Neural cell (in vitro differentiated cells): ENCODE data around the gene NUDT3. TPM values are rescaled to one million over a fixed set of nuclear protein-coding genes. Genes with fewer than 3 reads are reported as not detected.

Experiments
- H2AFZ ChIP-seq: fragments of 200-600, 300-800 bp; sonication (generic), shearing (Covaris generic); 2 replicates; pipeline ENCODE4 v1.6.0; 2014; ENCODE audit warnings: low read depth, mild to moderate bottlenecking, antibody characterized with exemption, low read length, moderate library complexity
- H3F3A ChIP-seq: fragments of 200-600 bp; shearing (Covaris generic); 2 replicates; pipeline ENCODE4 v1.6.1; 2016; ENCODE audit warnings: mild to moderate bottlenecking, moderate library complexity, mixed read lengths, antibody characterized with exemption, low read length; ENCODE audit not compliant: insufficient read depth, poor library complexity, severe bottlenecking
- H3K27ac ChIP-seq: fragments of 200-600, 300-800 bp; sonication (generic), shearing (Covaris generic); 2 replicates; pipeline ENCODE4 v1.5.1; 2014; ENCODE audit warnings: mild to moderate bottlenecking, low read length, moderate library complexity
- H3K27me3 ChIP-seq: fragments of 300-800, 200-600 bp; sonication (generic), shearing (Covaris generic); 2 replicates; pipeline ENCODE4 v1.6.0; 2014; ENCODE audit warnings: mild to moderate bottlenecking, low read depth, low read length, moderate library complexity; ENCODE audit not compliant: insufficient read depth
- H3K36me3 ChIP-seq: fragments of 300-800, 200-600 bp; sonication (generic), shearing (Covaris generic); 2 replicates; pipeline ENCODE4 v1.5.1; 2014; ENCODE audit warnings: mild to moderate bottlenecking, antibody characterized with exemption, low read length, moderate library complexity; ENCODE audit not compliant: insufficient read depth
- H3K4me2 ChIP-seq: fragments of 300-800, 200-600 bp; sonication (generic), shearing (Covaris generic); 2 replicates; pipeline ENCODE4 v1.6.0; 2014; ENCODE audit warnings: mild to moderate bottlenecking, low read length
- H3K4me3 ChIP-seq: fragments of 300-800, 200-600 bp; sonication (generic), shearing (Covaris generic); 2 replicates; pipeline ENCODE4 v1.5.1; 2014; ENCODE audit warnings: mild to moderate bottlenecking, low read length, moderate library complexity
- H3K79me2 ChIP-seq: fragments of 200-600 bp; shearing (Covaris generic); replicated peaks from 2 replicates; pipeline ENCODE4 v1.6.0; 2014; ENCODE audit warnings: mild to moderate bottlenecking, low read length, moderate library complexity; ENCODE audit not compliant: insufficient read depth
- H3K9ac ChIP-seq: fragments of 300-800, 200-600 bp; sonication (generic), shearing (Covaris generic); 2 replicates; pipeline ENCODE4 v1.6.1; 2016; ENCODE audit warnings: mild to moderate bottlenecking, low read length, mixed read lengths
- H3K9me2 ChIP-seq: fragments of 200-600 bp; shearing (Covaris generic); 2 replicates; pipeline ENCODE4 v1.6.1; 2016; ENCODE audit warnings: mild to moderate bottlenecking, low read length, mixed read lengths; ENCODE audit not compliant: insufficient read depth
- H3K9me3 ChIP-seq: fragments of 200-600, 300-800 bp; sonication (generic), shearing (Covaris generic); 2 replicates; pipeline ENCODE4 v1.6.1; 2016; ENCODE audit warnings: mild to moderate bottlenecking, mixed run types, low read length, moderate library complexity, mixed read lengths
- H4K20me1 ChIP-seq: fragments of 200-600 bp; shearing (Covaris generic); 2 replicates; pipeline ENCODE4 v1.6.1; 2016; ENCODE audit warnings: mild to moderate bottlenecking, mixed run types; ENCODE audit not compliant: insufficient read depth
- EP300 ChIP-seq: fragments of 450-650 bp; conservative IDR thresholded peaks from 2 replicates; pipeline ENCODE4 v1.6.1; 2014; ENCODE audit warnings: antibody characterized with exemption, mild to moderate bottlenecking, moderate library complexity; ENCODE audit not compliant: poor library complexity, severe bottlenecking
- EZH2 ChIP-seq: fragments of 200-600, 300-800 bp; shearing (Covaris generic), sonication (generic); IDR thresholded peaks from 2 replicates; pipeline ENCODE4 v1.6.1; 2014; ENCODE audit warnings: antibody characterized with exemption, low read length, borderline replicate concordance, mild to moderate bottlenecking; ENCODE audit not compliant: insufficient read depth, poor library complexity, severe bottlenecking
- MXI1 ChIP-seq: fragments of 450-650 bp; conservative IDR thresholded peaks from 2 replicates; pipeline ENCODE4 v1.6.1; 2014; ENCODE audit warnings: antibody characterized with exemption, mild to moderate bottlenecking; ENCODE audit not compliant: poor library complexity, severe bottlenecking
- POLR2AphosphoS5 ChIP-seq: IDR thresholded peaks from 2 replicates; pipeline ENCODE4 v1.6.1; 2012
- RAD21 ChIP-seq: fragments of 450-650 bp; conservative IDR thresholded peaks from 2 replicates; pipeline ENCODE4 v1.6.1; 2014; ENCODE audit warnings: antibody characterized with exemption, mild to moderate bottlenecking, moderate library complexity
- SMC3 ChIP-seq: fragments of 450-650 bp; conservative IDR thresholded peaks from 2 replicates; pipeline ENCODE4 v1.6.1; 2014; ENCODE audit warnings: antibody characterized with exemption, mild to moderate bottlenecking, moderate library complexity; ENCODE audit not compliant: poor library complexity
- TAF1 ChIP-seq: IDR thresholded peaks from 2 replicates; pipeline ENCODE4 v1.6.1; 2012; ENCODE audit warnings: low read depth
- polyA plus RNA-seq: library from polyadenylated mRNA; depleted of rRNA; stranded (reverse); fragments of >200 nt; gene quantifications from 2 replicates; pipeline ENCODE4 v1.2.3, GENCODE V29; 2014
- TF ChIP-seq, protein P1 (sequence below): fragments of 450-650 bp; IDR thresholded peaks from 2 replicates; pipeline ENCODE4 v1.5.1; 2014; ENCODE audit warnings: antibody characterized with exemption, mild to moderate bottlenecking, moderate library complexity; ENCODE audit not compliant: poor library complexity, severe bottlenecking
- TF ChIP-seq, protein P2 (sequence below): IDR thresholded peaks from 2 replicates; pipeline ENCODE4 v1.6.1; 2012; ENCODE audit warnings: borderline replicate concordance

Gene NUDT3
- polyA plus RNA-seq, 1 donor from 2014 or later = 80.2 TPM

DNA sequence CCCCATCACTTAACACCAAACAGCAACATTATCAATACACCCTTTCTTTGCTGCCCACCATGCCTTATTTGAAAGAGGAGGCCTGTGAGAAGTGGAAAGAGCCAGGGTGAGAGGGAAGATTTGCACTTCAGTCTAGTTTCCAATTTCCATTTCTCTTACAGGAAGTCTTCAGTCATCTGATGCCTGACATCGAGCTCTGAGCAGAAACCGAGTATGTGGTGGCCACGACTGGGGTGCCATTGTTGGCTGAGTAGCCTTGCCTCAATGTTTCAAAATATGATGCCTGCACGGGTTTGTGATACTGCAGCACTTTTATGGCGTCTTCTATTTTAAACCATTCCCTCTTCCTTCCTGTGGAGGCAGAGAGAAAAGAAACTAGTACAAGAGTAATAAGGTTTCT, 103.9 kb downstream of the NUDT3 start:
- H4K20me1 ChIP-seq = no peaks in the 10 kb centered on the region
- H3K4me2 ChIP-seq = no peak overlapping the region
- H3K9ac ChIP-seq = no peak overlapping the region
- no peak overlapping the region for H3K4me3 ChIP-seq
- no peaks in the 10 kb centered on the region for H3K27me3 ChIP-seq
- no peaks in the 10 kb centered on the region for H3F3A ChIP-seq
- H3K27ac ChIP-seq = no peak overlapping the region
- H3K36me3 ChIP-seq = peaks cover 4% of the 10 kb centered on the region
- H2AFZ ChIP-seq = no peak overlapping the region
- no peaks in the 10 kb centered on the region for H3K9me2 ChIP-seq
- no peaks in the 10 kb centered on the region for H3K79me2 ChIP-seq
- no peaks in the 10 kb centered on the region for H3K9me3 ChIP-seq
- TF ChIP-seq EZH2 = no peak
- no peak for TF ChIP-seq EP300
- no peak for TF ChIP-seq POLR2AphosphoS5

DNA sequence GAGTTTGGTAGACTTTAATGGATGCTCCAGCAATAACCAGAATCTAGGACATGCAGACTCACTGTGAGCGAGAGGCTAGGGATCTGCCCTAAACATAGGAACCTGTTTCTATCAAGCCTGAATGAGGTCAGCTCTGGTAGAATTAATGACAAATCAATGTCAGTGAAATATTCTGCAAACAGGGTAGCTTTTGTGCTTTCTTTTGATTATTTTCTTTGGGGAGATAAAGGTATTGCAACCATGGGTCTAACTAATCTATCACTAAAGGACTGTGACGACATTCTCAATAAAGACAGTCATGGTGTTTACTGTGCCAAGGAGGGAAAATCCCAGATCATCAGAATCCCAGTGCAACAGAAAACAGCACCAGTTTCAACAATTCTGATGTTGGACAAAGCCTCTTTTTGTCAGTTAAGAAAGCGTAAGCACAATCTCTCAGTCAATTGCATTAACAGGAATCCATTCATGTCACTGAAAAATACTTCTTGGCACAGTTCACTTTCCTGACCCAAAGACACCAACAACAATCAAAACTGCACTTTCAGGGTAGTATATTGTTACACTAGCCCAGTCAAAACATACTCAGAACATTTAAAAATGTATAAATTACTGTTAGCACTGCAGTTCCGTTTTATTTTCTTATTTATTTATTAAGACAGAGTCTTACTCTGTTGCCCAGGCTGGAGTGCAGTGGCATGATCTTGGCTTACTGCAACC, 106.9 kb downstream of the NUDT3 start:
- peaks cover 4% of the 10 kb centered on the region for H3K36me3 ChIP-seq

More for the DNA sequence above, 106.9 kb downstream of the NUDT3 start:
- Histone ChIP-seq H3K27me3 (no peaks in the 10 kb centered on the region), H3K79me2 (no peaks in the 10 kb centered on the region), H3K4me3 (no peak overlapping the region), H3K4me2 (no peak overlapping the region), H3K9me3 (no peaks in the 10 kb centered on the region), H3K9ac (no peak overlapping the region), H4K20me1 (no peaks in the 10 kb centered on the region), H3F3A (no peaks in the 10 kb centered on the region), H2AFZ (no peak overlapping the region), H3K9me2 (no peaks in the 10 kb centered on the region), H3K27ac (no peak overlapping the region)
- no peak for TF ChIP-seq TAF1
- no peak for TF ChIP-seq MXI1
- TF ChIP-seq, protein P1, sequence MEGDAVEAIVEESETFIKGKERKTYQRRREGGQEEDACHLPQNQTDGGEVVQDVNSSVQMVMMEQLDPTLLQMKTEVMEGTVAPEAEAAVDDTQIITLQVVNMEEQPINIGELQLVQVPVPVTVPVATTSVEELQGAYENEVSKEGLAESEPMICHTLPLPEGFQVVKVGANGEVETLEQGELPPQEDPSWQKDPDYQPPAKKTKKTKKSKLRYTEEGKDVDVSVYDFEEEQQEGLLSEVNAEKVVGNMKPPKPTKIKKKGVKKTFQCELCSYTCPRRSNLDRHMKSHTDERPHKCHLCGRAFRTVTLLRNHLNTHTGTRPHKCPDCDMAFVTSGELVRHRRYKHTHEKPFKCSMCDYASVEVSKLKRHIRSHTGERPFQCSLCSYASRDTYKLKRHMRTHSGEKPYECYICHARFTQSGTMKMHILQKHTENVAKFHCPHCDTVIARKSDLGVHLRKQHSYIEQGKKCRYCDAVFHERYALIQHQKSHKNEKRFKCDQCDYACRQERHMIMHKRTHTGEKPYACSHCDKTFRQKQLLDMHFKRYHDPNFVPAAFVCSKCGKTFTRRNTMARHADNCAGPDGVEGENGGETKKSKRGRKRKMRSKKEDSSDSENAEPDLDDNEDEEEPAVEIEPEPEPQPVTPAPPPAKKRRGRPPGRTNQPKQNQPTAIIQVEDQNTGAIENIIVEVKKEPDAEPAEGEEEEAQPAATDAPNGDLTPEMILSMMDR = no peak
- no peak for TF ChIP-seq EP300
- no peak for TF ChIP-seq POLR2AphosphoS5
- no peak for TF ChIP-seq RAD21
- TF ChIP-seq SMC3 = no peak
- no peak for TF ChIP-seq EZH2
- TF ChIP-seq, protein P2, sequence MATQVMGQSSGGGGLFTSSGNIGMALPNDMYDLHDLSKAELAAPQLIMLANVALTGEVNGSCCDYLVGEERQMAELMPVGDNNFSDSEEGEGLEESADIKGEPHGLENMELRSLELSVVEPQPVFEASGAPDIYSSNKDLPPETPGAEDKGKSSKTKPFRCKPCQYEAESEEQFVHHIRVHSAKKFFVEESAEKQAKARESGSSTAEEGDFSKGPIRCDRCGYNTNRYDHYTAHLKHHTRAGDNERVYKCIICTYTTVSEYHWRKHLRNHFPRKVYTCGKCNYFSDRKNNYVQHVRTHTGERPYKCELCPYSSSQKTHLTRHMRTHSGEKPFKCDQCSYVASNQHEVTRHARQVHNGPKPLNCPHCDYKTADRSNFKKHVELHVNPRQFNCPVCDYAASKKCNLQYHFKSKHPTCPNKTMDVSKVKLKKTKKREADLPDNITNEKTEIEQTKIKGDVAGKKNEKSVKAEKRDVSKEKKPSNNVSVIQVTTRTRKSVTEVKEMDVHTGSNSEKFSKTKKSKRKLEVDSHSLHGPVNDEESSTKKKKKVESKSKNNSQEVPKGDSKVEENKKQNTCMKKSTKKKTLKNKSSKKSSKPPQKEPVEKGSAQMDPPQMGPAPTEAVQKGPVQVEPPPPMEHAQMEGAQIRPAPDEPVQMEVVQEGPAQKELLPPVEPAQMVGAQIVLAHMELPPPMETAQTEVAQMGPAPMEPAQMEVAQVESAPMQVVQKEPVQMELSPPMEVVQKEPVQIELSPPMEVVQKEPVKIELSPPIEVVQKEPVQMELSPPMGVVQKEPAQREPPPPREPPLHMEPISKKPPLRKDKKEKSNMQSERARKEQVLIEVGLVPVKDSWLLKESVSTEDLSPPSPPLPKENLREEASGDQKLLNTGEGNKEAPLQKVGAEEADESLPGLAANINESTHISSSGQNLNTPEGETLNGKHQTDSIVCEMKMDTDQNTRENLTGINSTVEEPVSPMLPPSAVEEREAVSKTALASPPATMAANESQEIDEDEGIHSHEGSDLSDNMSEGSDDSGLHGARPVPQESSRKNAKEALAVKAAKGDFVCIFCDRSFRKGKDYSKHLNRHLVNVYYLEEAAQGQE = no peak
